Sigmoid colon (tissue), 4 donors: ENCODE measurements around the gene ZNF507.

Experiments
- CTCF ChIP-seq, 4 experiments: fragments of 450-650 bp in 3 of 4; fragments of 200-600 bp in 1 of 4; IDR thresholded peaks; one replicate each; pipeline ENCODE4 v1.5.1; 2016 to 2019; ENCODE audit warnings: antibody characterized with exemption in 4 of 4, mild to moderate bottlenecking in 3 of 4, moderate library complexity in 2 of 4
- EP300 ChIP-seq, 4 donors: sonication (generic); formaldehyde crosslinking; IDR thresholded peaks; one replicate each; pipeline ENCODE4 v1.6.1; 2017; ENCODE audit warnings: antibody characterized with exemption in 4 of 4
- POLR2A ChIP-seq, 2 donors: fragments of 450-650 bp; IDR thresholded peaks; one replicate each; pipeline ENCODE4 v1.6.1; 2016; ENCODE audit warnings: antibody characterized with exemption in 2 of 2, mild to moderate bottlenecking in 2 of 2, moderate library complexity in 2 of 2
- POLR2AphosphoS5 ChIP-seq, 4 donors: sonication (generic); formaldehyde crosslinking; IDR thresholded peaks; one replicate each; pipeline ENCODE4 v1.6.1; 2017; ENCODE audit warnings: antibody characterized with exemption in 4 of 4

GRCh38 chr19:32333227-32333626 is 12.2 kb upstream of the ZNF507 start:
- TF ChIP-seq CTCF (IDR thresholded peaks at IDR 0.05) (no peak), EP300 (IDR thresholded peaks at IDR 0.05) (no peak), POLR2AphosphoS5 (IDR thresholded peaks at IDR 0.05) (no peak), POLR2A (IDR thresholded peaks at IDR 0.05) (no peak)
